Left lung (tissue), 10 donors: ENCODE data around the gene DEFB129. TPM values are rescaled to one million over a fixed set of nuclear protein-coding genes. Genes with fewer than 3 reads are reported as not detected.
A peak's percentile ranks its signal among the peaks of the same experiment; 100 is the strongest.

Source experiments
- ATAC-seq: fragments of 200-7000 bp; cut with Tn5 transposase; one replicate; pipeline ENCODE4 v1.9.1; 2020; ENCODE audit warnings: moderate library complexity
- DNase-seq, 4 donors: peaks; one replicate each; pipeline ENCODE4 v3.0.0-alpha.2; 2013 to 2020
- H3K27ac ChIP-seq, 2 donors: fragments of 200-600 bp; sonication (generic) in 1 of 2; one replicate each; pipeline versions ENCODE4 v1.5.0 to v1.8.0; 2020 to 2021
- H3K27me3 ChIP-seq, 2 donors: fragments of 200-600 bp; sonication (generic) in 1 of 2; one replicate each; pipeline versions ENCODE4 v1.5.0 to v1.8.0; 2020 to 2021
- H3K36me3 ChIP-seq, 2 donors: fragments of 200-600 bp; sonication (generic) in 1 of 2; one replicate each; pipeline versions ENCODE4 v1.5.0 to v1.8.0; 2020 to 2021
- H3K4me1 ChIP-seq, 2 donors: fragments of 200-600 bp; one replicate each; pipeline ENCODE4 v1.8.0; 2021
- H3K4me3 ChIP-seq, 2 donors: fragments of 200-600 bp; sonication (generic) in 1 of 2; one replicate each; pipeline versions ENCODE4 v1.5.0 to v1.8.0; 2020 to 2021; ENCODE audit warnings: mild to moderate bottlenecking in 1 of 2
- H3K9me3 ChIP-seq, 2 donors: fragments of 200-600 bp; sonication (generic) in 1 of 2; one replicate each; pipeline versions ENCODE4 v1.5.0 to v1.8.0; 2020 to 2021
- intact Hi-C, 2 donors: fragments of 100-400 bp; cut with DNase I; formaldehyde crosslinking; loops; one replicate each; pipeline versions ENCODE4 v1.11.2 to v1.14.2; 2022
- polyA plus RNA-seq, 6 donors: library from polyadenylated mRNA; unstranded; fragments of 120-200 nt; gene quantifications; one replicate each; pipeline ENCODE4 v1.2.1, GENCODE V29; 2013; ENCODE audit not compliant: insufficient read length in 6 of 6
- total RNA-seq, 2 donors: library from RNA; stranded (reverse); fragmentation: NEBNext Ultra II Directional; extraction: Animal tissue kit (Norgen Biotek cat#: 25700); gene quantifications; one replicate each; pipeline ENCODE4 v1.2.1, GENCODE V29; 2021
- TF ChIP-seq, protein P1 (sequence below), 2 donors: fragments of 200-600 bp; sonication (generic) in 1 of 2; IDR thresholded peaks; one replicate each; pipeline versions ENCODE4 v1.5.0 to v1.8.0; 2021; ENCODE audit warnings: antibody characterized with exemption in 2 of 2
- donor health status: DM: no; HTN: yes; CAD: no.
- donor health status: DM: no; HTN: no; CAD: no.

Gene DEFB129
- total and polyA plus RNA-seq, 8 donors = not detected

DNA sequence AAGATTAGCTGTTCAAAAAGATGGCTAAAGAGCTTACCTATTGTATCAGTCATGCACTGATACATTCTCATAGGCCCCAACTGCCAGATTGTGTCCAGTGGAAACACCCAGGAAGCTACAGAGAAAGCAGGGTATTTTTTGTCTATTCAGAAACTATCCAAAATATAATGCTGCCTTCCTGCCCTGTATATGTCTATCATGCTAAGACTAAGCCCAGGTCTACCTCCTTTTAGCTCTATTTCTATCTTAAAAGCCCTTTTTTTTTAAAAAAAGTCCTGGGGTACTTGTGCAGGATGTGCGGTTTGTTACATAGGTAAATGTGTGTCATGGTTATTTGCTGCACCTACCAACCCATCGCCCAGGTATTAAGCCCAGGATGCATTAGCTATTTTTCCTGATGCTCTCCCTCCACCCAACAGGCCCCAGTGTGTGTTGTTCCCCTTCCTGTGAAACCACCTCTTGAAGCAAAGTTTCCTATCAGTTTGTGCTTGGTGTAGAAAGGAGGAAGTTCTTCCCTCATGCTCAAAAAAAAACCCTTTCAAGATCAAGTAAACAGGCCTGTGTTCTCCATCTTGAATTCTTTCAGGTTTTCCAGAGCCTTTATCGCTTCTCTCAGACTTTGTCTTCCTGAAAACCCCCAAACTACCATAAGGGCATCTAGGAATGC is 514 bp downstream of the DEFB129 start:
- Histone ChIP-seq H3K36me3 (no peaks in the 10 kb centered on the region), H3K27ac (no peak overlapping the region), H3K9me3 (no peaks in the 10 kb centered on the region), H3K27me3 (no peaks in the 10 kb centered on the region), H3K4me3 (no peak overlapping the region), H3K4me1 (no peaks in the 10 kb centered on the region)
- intact Hi-C loops = no loop called here
- DNase-seq (no peak), ATAC-seq (no peak)
- TF ChIP-seq, protein P1, sequence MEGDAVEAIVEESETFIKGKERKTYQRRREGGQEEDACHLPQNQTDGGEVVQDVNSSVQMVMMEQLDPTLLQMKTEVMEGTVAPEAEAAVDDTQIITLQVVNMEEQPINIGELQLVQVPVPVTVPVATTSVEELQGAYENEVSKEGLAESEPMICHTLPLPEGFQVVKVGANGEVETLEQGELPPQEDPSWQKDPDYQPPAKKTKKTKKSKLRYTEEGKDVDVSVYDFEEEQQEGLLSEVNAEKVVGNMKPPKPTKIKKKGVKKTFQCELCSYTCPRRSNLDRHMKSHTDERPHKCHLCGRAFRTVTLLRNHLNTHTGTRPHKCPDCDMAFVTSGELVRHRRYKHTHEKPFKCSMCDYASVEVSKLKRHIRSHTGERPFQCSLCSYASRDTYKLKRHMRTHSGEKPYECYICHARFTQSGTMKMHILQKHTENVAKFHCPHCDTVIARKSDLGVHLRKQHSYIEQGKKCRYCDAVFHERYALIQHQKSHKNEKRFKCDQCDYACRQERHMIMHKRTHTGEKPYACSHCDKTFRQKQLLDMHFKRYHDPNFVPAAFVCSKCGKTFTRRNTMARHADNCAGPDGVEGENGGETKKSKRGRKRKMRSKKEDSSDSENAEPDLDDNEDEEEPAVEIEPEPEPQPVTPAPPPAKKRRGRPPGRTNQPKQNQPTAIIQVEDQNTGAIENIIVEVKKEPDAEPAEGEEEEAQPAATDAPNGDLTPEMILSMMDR (IDR thresholded peaks at IDR 0.05) = no peak

DNA sequence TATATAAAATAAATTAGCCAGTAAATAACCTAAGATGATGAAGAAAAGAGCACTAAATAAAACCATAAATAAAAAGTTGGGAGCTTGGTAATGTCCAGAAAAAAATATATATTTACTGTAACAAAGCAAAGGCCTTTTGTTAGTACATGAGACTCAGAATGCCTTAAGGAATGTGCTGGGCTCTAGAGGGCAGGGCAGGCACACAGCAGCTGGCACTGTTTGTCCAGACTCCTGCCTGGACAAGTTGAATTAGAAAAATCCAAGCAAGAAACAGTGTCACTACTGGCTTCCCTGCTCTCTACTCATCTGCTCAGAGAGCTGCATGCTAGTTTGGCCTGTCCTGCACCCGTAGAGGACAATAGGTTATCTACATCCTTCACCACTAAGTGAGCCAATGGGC is 8.8 kb downstream of the DEFB129 start:
- Histone ChIP-seq H3K27ac (no peak overlapping the region), H3K36me3 (no peaks in the 10 kb centered on the region), H3K9me3 (no peaks in the 10 kb centered on the region), H3K4me1 (peaks cover 0 to 12% of the 10 kb centered on the region in 2 donors), H3K27me3 (no peaks in the 10 kb centered on the region), H3K4me3 (no peak overlapping the region)
- intact Hi-C loops = no loop called here
- ATAC-seq (peak; percentile 86), DNase-seq (peak in 1 of 4 donors; percentile 20)
- TF ChIP-seq, protein P1 (IDR thresholded peaks at IDR 0.05) = no peak

DNA sequence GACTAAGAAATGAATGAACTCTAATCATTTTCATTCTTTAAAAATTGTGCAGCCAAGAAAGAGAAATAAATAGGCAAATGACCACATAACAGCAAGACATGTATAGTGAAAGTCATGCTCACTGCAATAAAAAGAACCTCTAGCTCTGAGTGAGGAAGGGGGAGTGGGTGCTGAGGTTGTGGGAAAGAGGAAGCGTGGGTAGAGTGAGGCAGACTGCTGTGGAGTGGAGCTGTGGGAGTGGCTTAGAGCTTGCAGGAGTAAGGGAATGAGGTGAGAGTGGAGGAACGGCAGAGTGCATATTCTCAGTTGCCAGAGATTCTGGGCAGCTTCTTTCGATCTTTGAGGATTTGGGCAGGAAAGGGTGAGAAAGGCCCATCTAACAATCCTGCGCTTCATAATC is 10.4 kb downstream of the DEFB129 start:
- DNase-seq (peak in 3 of 4 donors; percentile 30 to 69 (median 61)), ATAC-seq (peak; percentile 91)
- peak overlapping the region in 1 of 2 donors; percentile 63 for H3K27ac ChIP-seq
- no peaks in the 10 kb centered on the region for H3K27me3 ChIP-seq
- H3K9me3 ChIP-seq = no peaks in the 10 kb centered on the region
- peaks cover 0 to 12% of the 10 kb centered on the region in 2 donors for H3K4me1 ChIP-seq
- H3K36me3 ChIP-seq = no peaks in the 10 kb centered on the region
- intact Hi-C loops = no loop called here
- TF ChIP-seq, protein P1 (IDR thresholded peaks at IDR 0.05) = no peak
- H3K4me3 ChIP-seq = no peak overlapping the region

DNA sequence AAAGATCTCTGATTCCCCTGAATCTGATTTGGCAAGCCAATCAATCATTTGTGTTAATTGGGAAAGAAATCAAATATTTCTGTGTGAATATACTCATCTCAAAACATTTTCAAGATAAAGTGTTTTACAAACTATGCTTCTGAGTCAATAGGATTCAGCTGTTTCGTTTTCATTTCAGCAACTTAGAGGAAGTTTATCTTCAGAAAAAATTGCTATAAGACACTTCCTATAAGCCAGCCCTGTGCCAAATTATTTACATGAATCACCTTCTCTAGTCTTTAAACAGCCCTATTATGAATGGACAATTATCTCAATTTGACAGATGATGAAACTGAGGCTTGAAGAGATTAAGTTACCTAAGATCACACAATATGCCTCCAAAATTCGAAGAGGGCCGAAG is 10.9 kb downstream of the DEFB129 start:
- Histone ChIP-seq H3K9me3 (no peaks in the 10 kb centered on the region), H3K27me3 (no peaks in the 10 kb centered on the region), H3K27ac (peak overlapping the region in 1 of 2 donors; percentile 63), H3K36me3 (no peaks in the 10 kb centered on the region), H3K4me3 (no peak overlapping the region), H3K4me1 (peaks cover 0 to 12% of the 10 kb centered on the region in 2 donors)
- TF ChIP-seq, protein P1 (IDR thresholded peaks at IDR 0.05) = no peak
- intact Hi-C loops = no loop called here
- ATAC-seq = peak; percentile 55
- no peak for DNase-seq

DNA sequence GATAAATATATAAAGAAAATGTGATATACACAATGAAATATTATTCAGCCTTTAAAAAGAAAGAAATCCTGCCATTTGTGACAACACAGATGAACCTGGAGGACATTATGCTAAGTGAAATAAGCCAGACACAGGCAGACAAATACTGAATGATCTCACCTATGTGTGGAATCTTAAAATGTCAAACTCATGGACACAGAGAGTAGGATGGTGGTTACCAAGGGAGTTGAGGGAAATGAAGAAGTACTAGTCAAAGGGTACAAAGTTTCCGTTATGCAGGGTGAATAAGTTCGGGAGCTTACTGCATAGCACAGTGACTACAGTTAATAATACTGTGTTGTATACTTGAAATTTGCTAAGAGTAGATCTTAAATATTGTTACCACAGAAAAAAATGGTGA is 15.8 kb downstream of the DEFB129 start:
- no peak for DNase-seq
- intact Hi-C loops = no loop called here
- TF ChIP-seq, protein P1 (IDR thresholded peaks at IDR 0.05) = no peak
- no peak for ATAC-seq
- peaks cover 0 to 4% of the 10 kb centered on the region in 2 donors for H3K4me1 ChIP-seq
- no peak overlapping the region for H3K27ac ChIP-seq
- H3K36me3 ChIP-seq = no peaks in the 10 kb centered on the region
- no peaks in the 10 kb centered on the region for H3K9me3 ChIP-seq
- no peak overlapping the region for H3K4me3 ChIP-seq
- no peaks in the 10 kb centered on the region for H3K27me3 ChIP-seq
